Spleen (tissue), 7 donors: ENCODE results near the gene HMX1.

Experiments used
- CTCF ChIP-seq, 11 experiments: fragments of 200-600 bp in 7 of 11; fragments of 450-650 bp in 4 of 11; sonication (generic) in 4 of 11; IDR thresholded peaks in 8 of 11; conservative IDR thresholded peaks in 3 of 11; 1 replicate in 7 of 11; 2 replicates in 4 of 11; pipeline versions ENCODE4 v1.4.0 to v1.8.0; 2016 to 2021; ENCODE audit warnings: antibody characterized with exemption in 11 of 11, inconsistent platforms in 4 of 11, mild to moderate bottlenecking in 1 of 11
- POLR2AphosphoS5 ChIP-seq, 3 donors: sonication (generic); formaldehyde crosslinking; IDR thresholded peaks; one replicate each; pipeline ENCODE4 v1.5.1; 2017; ENCODE audit warnings: antibody characterized with exemption in 3 of 3
- donor health status: DM: no; HTN: no; CAD: no; lungs with moderate emphysema.
- donor health status: DM: no; HTN: no; CAD: no.
- donor health status: DM: no; HTN: no; CAD: no.

- TF ChIP-seq POLR2AphosphoS5 (IDR thresholded peaks at IDR 0.05) (no peak), CTCF (IDR thresholded peaks at IDR 0.05 in 8 of 11, conservative IDR thresholded peaks at IDR 0.05 in 3 of 11) (no peak)
Observed at GRCh38 chr4:8860096-8860891, 11.3 kb downstream of the HMX1 start.
